Lower leg skin (tissue), 3 donors: ENCODE data around the gene FBXO8.

Source experiments
- POLR2A ChIP-seq, 2 donors: fragments of 450-650 bp; IDR thresholded peaks; one replicate each; pipeline ENCODE4 v1.6.1; 2016 to 2017; ENCODE audit warnings: antibody characterized with exemption in 2 of 2, mild to moderate bottlenecking in 1 of 2, moderate library complexity in 1 of 2
- TF ChIP-seq, protein P1 (sequence below), 3 donors: fragments of 450-650 bp; IDR thresholded peaks; one replicate each; pipeline ENCODE4 v1.5.1; 2016; ENCODE audit warnings: antibody characterized with exemption in 3 of 3, mild to moderate bottlenecking in 3 of 3, moderate library complexity in 2 of 3

DNA sequence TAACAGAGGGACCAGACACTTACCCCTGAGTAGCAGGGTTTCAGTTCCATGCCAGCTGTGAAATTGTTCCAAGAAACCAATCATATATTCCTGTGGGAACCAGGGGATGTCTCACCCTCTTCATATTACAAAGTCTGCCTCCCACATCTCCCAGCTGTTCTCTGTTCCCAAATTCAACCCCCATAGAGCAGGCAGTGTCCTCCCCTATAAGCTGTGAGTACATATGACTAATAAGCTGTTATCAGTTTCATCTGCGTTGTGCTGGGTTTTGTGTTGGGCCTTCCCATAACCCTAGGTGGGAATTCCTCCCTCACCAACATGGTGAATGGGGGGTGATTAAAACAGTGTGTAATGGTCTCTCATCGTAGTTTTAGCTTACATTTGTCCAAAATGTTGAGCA is 41.3 kb upstream of the FBXO8 start:
- no peak for TF ChIP-seq POLR2A (IDR thresholded peaks at IDR 0.05)
- TF ChIP-seq, protein P1, sequence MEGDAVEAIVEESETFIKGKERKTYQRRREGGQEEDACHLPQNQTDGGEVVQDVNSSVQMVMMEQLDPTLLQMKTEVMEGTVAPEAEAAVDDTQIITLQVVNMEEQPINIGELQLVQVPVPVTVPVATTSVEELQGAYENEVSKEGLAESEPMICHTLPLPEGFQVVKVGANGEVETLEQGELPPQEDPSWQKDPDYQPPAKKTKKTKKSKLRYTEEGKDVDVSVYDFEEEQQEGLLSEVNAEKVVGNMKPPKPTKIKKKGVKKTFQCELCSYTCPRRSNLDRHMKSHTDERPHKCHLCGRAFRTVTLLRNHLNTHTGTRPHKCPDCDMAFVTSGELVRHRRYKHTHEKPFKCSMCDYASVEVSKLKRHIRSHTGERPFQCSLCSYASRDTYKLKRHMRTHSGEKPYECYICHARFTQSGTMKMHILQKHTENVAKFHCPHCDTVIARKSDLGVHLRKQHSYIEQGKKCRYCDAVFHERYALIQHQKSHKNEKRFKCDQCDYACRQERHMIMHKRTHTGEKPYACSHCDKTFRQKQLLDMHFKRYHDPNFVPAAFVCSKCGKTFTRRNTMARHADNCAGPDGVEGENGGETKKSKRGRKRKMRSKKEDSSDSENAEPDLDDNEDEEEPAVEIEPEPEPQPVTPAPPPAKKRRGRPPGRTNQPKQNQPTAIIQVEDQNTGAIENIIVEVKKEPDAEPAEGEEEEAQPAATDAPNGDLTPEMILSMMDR (IDR thresholded peaks at IDR 0.05) = no peak
